Fibroblast of the aortic adventitia (primary cell): Measurements from ENCODE around the gene PPP1R8. TPM values are rescaled to one million over a fixed set of nuclear protein-coding genes. Genes with fewer than 3 reads are reported as not detected.
A peak's percentile ranks its signal among the peaks of the same experiment; 100 is the strongest.
"Not testable (repeated sequence)": the region's sequence is repeated elsewhere in the genome, so short reads cannot be mapped to it uniquely, and the experiment has no call there.

Experiments used
- DNase-seq: peaks from one replicate; pipeline ENCODE4 v3.0.0-alpha.2; 2010; ENCODE audit warnings: low read depth
- H3K4me3 ChIP-seq: 2 replicates; pipeline ENCODE4 v1.5.1; 2011; ENCODE audit warnings: low read depth, mild to moderate bottlenecking, control low read depth, low read length, moderate library complexity
- CTCF ChIP-seq: IDR thresholded peaks from 2 replicates; pipeline ENCODE4 v1.5.1; 2011; ENCODE audit warnings: mild to moderate bottlenecking, low read length, control low read depth, inconsistent platforms; ENCODE audit not compliant: insufficient read depth
- total RNA-seq: library from RNA; depleted of rRNA; stranded (reverse); fragments of >200 nt; gene quantifications from 2 replicates; pipeline ENCODE4 v1.2.3, GENCODE V29; 2012; ENCODE audit warnings: low replicate concordance

PPP1R8 gene
- total RNA-seq = 23.0 and 35.2 TPM in 2 replicates

- TF ChIP-seq CTCF = no peak
- DNase-seq = peak; percentile 94
Observed at GRCh38 chr1:27830621-27831440, at the start of gene PPP1R8. Gene PPP1R8 (plus strand): TSS chr1:27830782. CDS start chr1:27830836, 54 bp downstream.

GRCh38 chr1:27782950-27783349 lies 47.6 kb upstream of the PPP1R8 start:
- no peak for TF ChIP-seq CTCF
- H3K4me3 ChIP-seq = no peak overlapping the region
- DNase-seq = no peak

More at GRCh38 chr1:27830621-27831440, at the start of gene PPP1R8:
- peak within 1 kb of the TSS; percentile 84 for H3K4me3 ChIP-seq

- no peak overlapping the region for H3K4me3 ChIP-seq
- no peak for DNase-seq
- TF ChIP-seq CTCF = no peak
Observed at GRCh38 chr1:27784700-27785099, 45.9 kb upstream of the PPP1R8 start.

GRCh38 chr1:27785781-27786455 lies 44.7 kb upstream of the PPP1R8 start:
- peak; percentile 36 for DNase-seq
- H3K4me3 ChIP-seq = no peak overlapping the region
- TF ChIP-seq CTCF = no peak

- TF ChIP-seq CTCF = no peak
- no peak overlapping the region for H3K4me3 ChIP-seq
- DNase-seq = peak; percentile 75
Observed at GRCh38 chr1:27787895-27788294, 42.7 kb upstream of the PPP1R8 start.

GRCh38 chr1:27789540-27790041 lies 41.0 kb upstream of the PPP1R8 start:
- H3K4me3 ChIP-seq = no peak overlapping the region
- DNase-seq = peak; percentile 71
- TF ChIP-seq CTCF = no peak

- not testable (repeated sequence) for H3K4me3 ChIP-seq, DNase-seq
Observed at GRCh38 chr1:27790270-27790669, 40.3 kb upstream of the PPP1R8 start.
